Stimulated activated CD8-positive, alpha-beta memory T cell treated with anti-CD3 and anti-CD28 coated beads, Interleukin-15, amount 100 ng/mL, for 24 hours (primary cell): ENCODE results near the gene HBQ1.
A peak's percentile ranks its signal among the peaks of the same experiment; 100 is the strongest.
"Not testable (repeated sequence)": the region's sequence is repeated elsewhere in the genome, so short reads cannot be mapped to it uniquely, and the experiment has no call there.

Source experiments
- DNase-seq: peaks from one replicate; pipeline ENCODE4 v3.0.0-alpha.2; 2020; ENCODE audit warnings: low read depth

The HBQ1 gene

GRCh38 chr16:211631-212180, 31.4 kb downstream of the HBQ1 start:
- not testable (repeated sequence) for DNase-seq

GRCh38 chr16:212999-213398, 32.7 kb downstream of the HBQ1 start:
- no peak for DNase-seq

- no peak for DNase-seq
Measured at GRCh38 chr16:220021-220420, 39.8 kb downstream of the HBQ1 start.

- no peak for DNase-seq
Measured at GRCh38 chr16:228151-228851, 48.0 kb downstream of the HBQ1 start.

GRCh38 chr16:228852-229730, 48.8 kb downstream of the HBQ1 start, which contains the start of gene LUC7L:
Gene LUC7L (minus strand): TSS chr16:229449. CDS start chr16:229339, 110 bp downstream.
- DNase-seq, result peak; percentile 74

- DNase-seq, result no peak
Measured at GRCh38 chr16:229731-230281, 49.5 kb downstream of the HBQ1 start.

- not testable (repeated sequence) for DNase-seq
Measured at GRCh38 chr16:230351-230750, 50.1 kb downstream of the HBQ1 start.
